SJCRH30 (cell line): ENCODE data around the gene TMEFF1. TPM values are rescaled to one million over a fixed set of nuclear protein-coding genes. Genes with fewer than 3 reads are reported as not detected.
A peak's percentile ranks its signal among the peaks of the same experiment; 100 is the strongest.

Experiments
- DNase-seq, 2 experiments: peaks; one replicate each; pipeline ENCODE4 v3.0.0-alpha.2; 2015 to 2020
- H3K27ac ChIP-seq: fragments of 250-450 bp; sonication (Bioruptor Pico); 2 replicates; pipeline ENCODE4 v1.5.1; 2020; ENCODE audit warnings: mild to moderate bottlenecking, moderate library complexity
- H3K27me3 ChIP-seq: fragments of 250-450 bp; sonication (Bioruptor Pico); 2 replicates; pipeline ENCODE4 v1.5.1; 2020; ENCODE audit warnings: mild to moderate bottlenecking, moderate library complexity
- H3K36me3 ChIP-seq: fragments of 250-450 bp; sonication (Bioruptor Pico); 2 replicates; pipeline ENCODE4 v1.5.1; 2020; ENCODE audit warnings: mild to moderate bottlenecking, moderate library complexity
- H3K4me1 ChIP-seq: fragments of 250-450 bp; sonication (Bioruptor Pico); 2 replicates; pipeline ENCODE4 v1.5.1; 2020; ENCODE audit warnings: mild to moderate bottlenecking, moderate library complexity
- H3K4me3 ChIP-seq: fragments of 250-450 bp; sonication (Bioruptor Pico); 2 replicates; pipeline ENCODE4 v1.5.1; 2020; ENCODE audit warnings: mild to moderate bottlenecking, moderate library complexity
- H3K9me3 ChIP-seq: fragments of 250-450 bp; sonication (Bioruptor Pico); replicated peaks from 2 replicates; pipeline ENCODE4 v1.5.1; 2020; ENCODE audit warnings: mild to moderate bottlenecking, moderate library complexity
- total RNA-seq: library from RNA; depleted of rRNA; stranded (reverse); fragments of >200 nt; shearing (Covaris generic); gene quantifications from 2 replicates; pipeline ENCODE4 v1.2.3, GENCODE V29; 2014

The TMEFF1 gene
- total RNA-seq, 1 experiment from 2014 or later = 20.6 TPM

- H3K4me3 ChIP-seq = no peak overlapping the region
- H3K4me1 ChIP-seq = peaks cover 40% of the 10 kb centered on the region
- no peak overlapping the region for H3K27ac ChIP-seq
- H3K27me3 ChIP-seq = no peaks in the 10 kb centered on the region
- DNase-seq = no peak
- peaks cover 3% of the 10 kb centered on the region for H3K36me3 ChIP-seq
- H3K9me3 ChIP-seq = no peaks in the 10 kb centered on the region
These were observed 112.0 kb downstream of the TMEFF1 start for GRCh38 chr9:100584951-100585350.

- Histone ChIP-seq H3K9me3 (no peaks in the 10 kb centered on the region), H3K36me3 (no peaks in the 10 kb centered on the region; the same call in 1 of the 2 replicates), H3K27ac (no peak overlapping the region), H3K27me3 (no peaks in the 10 kb centered on the region), H3K4me1 (peaks cover 28% of the 10 kb centered on the region), H3K4me3 (no peak overlapping the region)
- no peak for DNase-seq
These were observed 113.1 kb downstream of the TMEFF1 start for GRCh38 chr9:100586093-100586492.

- Histone ChIP-seq H3K9me3 (no peaks in the 10 kb centered on the region), H3K27ac (peak overlapping the region; percentile 14; the same call in 1 of the 2 replicates), H3K36me3 (no peaks in the 10 kb centered on the region), H3K27me3 (no peaks in the 10 kb centered on the region), H3K4me1 (peaks cover 17% of the 10 kb centered on the region), H3K4me3 (no peak overlapping the region)
- peak; percentile 38 to 63 for DNase-seq
These were observed 114.4 kb downstream of the TMEFF1 start for GRCh38 chr9:100587375-100587774.

- DNase-seq = no peak
- H3K27ac ChIP-seq = no peak overlapping the region
These were observed 116.6 kb downstream of the TMEFF1 start for GRCh38 chr9:100589582-100589981.

GRCh38 chr9:100590481-100590880 lies 117.5 kb downstream of the TMEFF1 start:
- Histone ChIP-seq H3K27ac (no peak overlapping the region), H3K4me3 (no peak overlapping the region), H3K27me3 (no peaks in the 10 kb centered on the region), H3K36me3 (no peaks in the 10 kb centered on the region), H3K9me3 (no peaks in the 10 kb centered on the region), H3K4me1 (peaks cover 17% of the 10 kb centered on the region)
- DNase-seq = no peak

More at GRCh38 chr9:100589582-100589981, 116.6 kb downstream of the TMEFF1 start:
- no peaks in the 10 kb centered on the region for H3K36me3 ChIP-seq
- no peak overlapping the region for H3K4me3 ChIP-seq
- H3K27me3 ChIP-seq = no peaks in the 10 kb centered on the region
- no peaks in the 10 kb centered on the region for H3K9me3 ChIP-seq
- peaks cover 17% of the 10 kb centered on the region for H3K4me1 ChIP-seq

GRCh38 chr9:100591139-100591538 lies 118.2 kb downstream of the TMEFF1 start:
- Histone ChIP-seq H3K4me3 (no peak overlapping the region), H3K27me3 (no peaks in the 10 kb centered on the region), H3K9me3 (no peaks in the 10 kb centered on the region), H3K36me3 (no peaks in the 10 kb centered on the region), H3K4me1 (peaks cover 17% of the 10 kb centered on the region), H3K27ac (no peak overlapping the region)
- no peak for DNase-seq

- Histone ChIP-seq H3K27me3 (no peaks in the 10 kb centered on the region), H3K36me3 (no peaks in the 10 kb centered on the region), H3K9me3 (no peaks in the 10 kb centered on the region), H3K4me3 (no peak overlapping the region), H3K27ac (no peak overlapping the region), H3K4me1 (peaks cover 11% of the 10 kb centered on the region)
- DNase-seq = no peak
These were observed 118.9 kb downstream of the TMEFF1 start for GRCh38 chr9:100591639-100592412.

GRCh38 chr9:100595391-100596199 lies 122.6 kb downstream of the TMEFF1 start:
- peak; percentile 42 to 88 for DNase-seq
- Histone ChIP-seq H3K27ac (no peak overlapping the region), H3K4me3 (no peak overlapping the region), H3K27me3 (no peaks in the 10 kb centered on the region), H3K36me3 (no peaks in the 10 kb centered on the region), H3K9me3 (no peaks in the 10 kb centered on the region), H3K4me1 (0 out of 2 replicates have a peak, but pooled peaks cover 3% of the 10 kb centered on the region)

GRCh38 chr9:100597236-100597635 lies 124.3 kb downstream of the TMEFF1 start:
- no peak overlapping the region for H3K4me3 ChIP-seq
- no peaks in the 10 kb centered on the region for H3K36me3 ChIP-seq
- no peaks in the 10 kb centered on the region for H3K9me3 ChIP-seq
- H3K27me3 ChIP-seq = no peaks in the 10 kb centered on the region
- H3K27ac ChIP-seq = no peak overlapping the region
- peaks cover 14% of the 10 kb centered on the region for H3K4me1 ChIP-seq
- no peak for DNase-seq

- peaks cover 14% of the 10 kb centered on the region for H3K4me1 ChIP-seq
- no peak overlapping the region for H3K27ac ChIP-seq
- DNase-seq = no peak
- H3K9me3 ChIP-seq = no peaks in the 10 kb centered on the region
- H3K36me3 ChIP-seq = no peaks in the 10 kb centered on the region
- no peaks in the 10 kb centered on the region for H3K27me3 ChIP-seq
- H3K4me3 ChIP-seq = no peak overlapping the region
These were observed 125.7 kb downstream of the TMEFF1 start for GRCh38 chr9:100598641-100599145.

- no peaks in the 10 kb centered on the region for H3K27me3 ChIP-seq
- H3K4me1 ChIP-seq = peaks cover 14% of the 10 kb centered on the region
- peak overlapping the region; percentile 66 for H3K27ac ChIP-seq
- peak; percentile 99 to 100 for DNase-seq
- H3K9me3 ChIP-seq = no peaks in the 10 kb centered on the region
- peak overlapping the region; percentile 16 for H3K4me3 ChIP-seq
- no peaks in the 10 kb centered on the region for H3K36me3 ChIP-seq
These were observed 127.7 kb downstream of the TMEFF1 start for GRCh38 chr9:100600521-100601079.

GRCh38 chr9:100601216-100601615 lies 128.3 kb downstream of the TMEFF1 start:
- peak; percentile 84 to 93 for DNase-seq
- H3K9me3 ChIP-seq = no peaks in the 10 kb centered on the region
- no peaks in the 10 kb centered on the region for H3K27me3 ChIP-seq
- H3K36me3 ChIP-seq = no peaks in the 10 kb centered on the region
- H3K4me1 ChIP-seq = peaks cover 14% of the 10 kb centered on the region
- H3K4me3 ChIP-seq = no peak overlapping the region
- peak overlapping the region; percentile 66 for H3K27ac ChIP-seq

- no peaks in the 10 kb centered on the region for H3K36me3 ChIP-seq
- no peak overlapping the region for H3K27ac ChIP-seq
- peak; percentile 32 to 80 for DNase-seq
These were observed 129.4 kb downstream of the TMEFF1 start for GRCh38 chr9:100602342-100602801.

GRCh38 chr9:100605405-100605804 lies 132.5 kb downstream of the TMEFF1 start:
- Histone ChIP-seq H3K27ac (no peak overlapping the region), H3K27me3 (no peaks in the 10 kb centered on the region), H3K36me3 (no peaks in the 10 kb centered on the region), H3K4me3 (no peak overlapping the region), H3K4me1 (peaks cover 14% of the 10 kb centered on the region), H3K9me3 (no peaks in the 10 kb centered on the region)
- DNase-seq = no peak

More at GRCh38 chr9:100602342-100602801, 129.4 kb downstream of the TMEFF1 start:
- H3K4me3 ChIP-seq = no peak overlapping the region
- no peaks in the 10 kb centered on the region for H3K9me3 ChIP-seq
- H3K4me1 ChIP-seq = peaks cover 14% of the 10 kb centered on the region
- no peaks in the 10 kb centered on the region for H3K27me3 ChIP-seq
